ENCODE results near the gene CRABP1.

The CRABP1 gene

GRCh38 chr15:78317145-78317836, 22.9 kb upstream of the CRABP1 start:
- DNase-seq (no peak), ATAC-seq (no peak)

- no peak for ATAC-seq
Observed at GRCh38 chr15:78319588-78319987, 20.6 kb upstream of the CRABP1 start.

DNA sequence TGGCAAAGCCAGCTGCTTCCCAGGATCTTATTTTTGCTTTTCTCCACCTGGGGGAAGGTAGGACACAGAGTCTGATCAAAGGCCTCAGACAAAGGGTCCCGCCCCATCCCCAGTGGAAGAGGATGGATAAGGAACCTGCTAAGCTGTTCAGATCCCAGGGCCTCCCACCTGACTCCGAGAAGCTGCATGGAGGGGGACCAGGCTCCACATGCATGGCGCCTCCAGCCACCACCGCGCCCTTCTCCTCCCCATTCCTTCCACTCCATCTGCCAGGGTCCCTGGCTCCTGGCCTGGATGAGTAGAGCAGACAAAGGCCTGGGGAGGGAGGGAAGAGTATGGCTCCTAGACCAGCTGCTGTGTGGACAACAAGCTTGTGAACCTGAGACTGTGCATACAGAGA, 20.0 kb upstream of the CRABP1 start:
- DNase-seq (no peak), ATAC-seq (no peak)

More at GRCh38 chr15:78319588-78319987, 20.6 kb upstream of the CRABP1 start:
- no peak for DNase-seq

GRCh38 chr15:78321041-78321570, 19.0 kb upstream of the CRABP1 start:
- no peak for ATAC-seq
- DNase-seq, result no peak

DNA sequence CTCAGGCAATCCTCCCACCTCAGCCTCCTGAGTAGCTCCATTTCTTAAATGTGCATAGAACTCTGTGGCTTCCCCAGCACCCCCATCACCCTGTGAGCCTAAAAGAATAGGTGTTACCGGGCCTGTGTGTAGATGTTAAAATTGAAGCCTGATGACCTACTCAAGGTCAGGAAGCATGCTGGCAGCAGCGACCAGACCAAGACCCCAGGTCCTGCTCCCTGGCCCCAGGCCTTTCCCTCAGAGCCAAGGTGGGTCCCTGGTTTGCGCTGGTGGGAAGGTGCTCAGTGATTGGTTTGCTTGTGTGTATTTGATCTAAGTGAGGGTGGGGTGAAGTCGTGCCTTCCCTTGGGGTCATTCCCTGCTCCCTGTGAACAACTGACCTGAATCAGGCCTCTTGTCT, 18.4 kb upstream of the CRABP1 start:
- DNase-seq (no peak), ATAC-seq (no peak)

- ATAC-seq (no peak), DNase-seq (no peak)
Observed at GRCh38 chr15:78322243-78322642, 17.9 kb upstream of the CRABP1 start.

- DNase-seq, result no peak
- no peak for ATAC-seq
Observed at GRCh38 chr15:78322724-78323521, 17.2 kb upstream of the CRABP1 start.

- no peak for DNase-seq
- ATAC-seq, result no peak
Observed at GRCh38 chr15:78323693-78324092, 16.5 kb upstream of the CRABP1 start.

- DNase-seq, result no peak
- ATAC-seq, result no peak
Observed at GRCh38 chr15:78324144-78324543, 16.0 kb upstream of the CRABP1 start.

GRCh38 chr15:78325092-78325843, 14.9 kb upstream of the CRABP1 start:
- no peak for ATAC-seq
- DNase-seq, result no peak

DNA sequence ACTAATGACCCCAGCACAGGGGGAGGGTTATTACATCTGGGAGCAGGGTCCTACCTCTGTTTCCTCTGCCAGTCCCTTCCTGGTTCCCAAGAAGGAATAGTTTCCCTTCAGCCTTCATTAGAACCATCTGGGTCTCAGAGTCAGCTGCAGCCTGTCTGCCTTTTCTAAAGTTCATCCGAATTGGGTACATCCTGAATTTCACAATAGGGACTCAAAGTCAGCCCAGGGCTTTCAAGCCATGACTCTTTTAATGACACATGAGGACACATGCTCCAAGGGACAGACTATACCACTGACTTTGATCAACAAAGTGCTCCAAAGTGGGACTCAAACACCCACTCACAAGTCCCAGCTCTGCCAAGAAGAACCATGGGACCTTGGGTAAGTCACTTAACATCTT, 12.7 kb upstream of the CRABP1 start:
- ATAC-seq, result no peak
- DNase-seq, result no peak

DNA sequence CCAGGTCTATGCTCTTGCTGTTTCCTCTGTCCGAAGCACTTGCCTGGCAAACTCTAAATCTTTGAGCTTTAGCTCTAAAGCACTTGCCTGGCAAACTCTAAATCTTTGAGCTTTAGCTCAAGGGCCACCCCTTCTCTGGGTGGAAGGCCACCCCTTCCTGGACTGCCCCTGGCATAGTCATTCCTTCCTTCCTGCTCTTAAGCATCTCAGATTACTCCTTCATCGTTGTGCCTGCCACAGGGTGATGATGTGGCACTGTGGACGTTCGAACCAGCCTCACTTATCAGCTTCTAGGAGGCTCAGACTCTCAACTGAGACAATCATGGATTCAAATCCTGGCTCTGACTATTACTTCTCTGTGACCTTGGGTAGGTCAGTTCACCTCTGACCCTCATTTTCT, 10.5 kb upstream of the CRABP1 start:
- DNase-seq, result no peak
- no peak for ATAC-seq

DNA sequence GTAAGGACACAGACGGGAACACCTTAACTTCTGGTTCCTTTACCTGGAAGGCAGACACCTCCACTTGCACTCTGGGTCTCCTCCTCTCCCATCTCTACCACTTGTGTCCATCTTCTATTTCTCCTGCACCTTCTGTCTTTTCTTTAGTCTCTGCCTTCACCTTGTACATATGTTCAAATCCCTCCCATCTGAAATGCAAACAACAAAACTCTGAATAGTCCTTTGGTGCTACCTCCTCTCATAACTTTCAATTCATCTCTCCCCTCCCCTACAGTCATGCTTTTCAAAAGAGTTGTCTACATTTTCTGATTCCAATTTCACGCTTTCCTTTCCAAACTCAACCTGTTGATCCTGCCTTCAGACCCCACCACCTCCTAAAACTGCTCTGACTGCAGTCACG, 5.3 kb upstream of the CRABP1 start:
- DNase-seq, result no peak
- ATAC-seq, result no peak

DNA sequence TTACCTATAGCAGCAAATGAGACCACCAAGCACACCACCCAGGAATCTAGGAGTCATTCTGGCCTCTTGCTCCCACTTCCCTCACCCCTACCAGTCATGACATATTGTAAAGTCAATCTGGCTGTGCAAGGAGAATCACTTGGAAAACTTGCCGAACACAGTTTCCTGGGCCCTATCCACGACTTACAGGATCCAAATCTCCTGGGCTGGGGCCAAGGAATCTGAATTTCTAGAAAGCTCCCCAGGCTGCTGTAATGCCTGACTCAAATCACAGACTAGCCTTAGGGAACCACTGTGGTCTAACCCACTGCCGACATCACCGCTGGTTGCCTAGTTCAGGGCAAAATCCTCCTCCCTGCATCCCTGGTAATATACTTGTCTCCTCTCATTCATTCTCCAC, 4.2 kb upstream of the CRABP1 start:
- DNase-seq (no peak), ATAC-seq (no peak)

DNA sequence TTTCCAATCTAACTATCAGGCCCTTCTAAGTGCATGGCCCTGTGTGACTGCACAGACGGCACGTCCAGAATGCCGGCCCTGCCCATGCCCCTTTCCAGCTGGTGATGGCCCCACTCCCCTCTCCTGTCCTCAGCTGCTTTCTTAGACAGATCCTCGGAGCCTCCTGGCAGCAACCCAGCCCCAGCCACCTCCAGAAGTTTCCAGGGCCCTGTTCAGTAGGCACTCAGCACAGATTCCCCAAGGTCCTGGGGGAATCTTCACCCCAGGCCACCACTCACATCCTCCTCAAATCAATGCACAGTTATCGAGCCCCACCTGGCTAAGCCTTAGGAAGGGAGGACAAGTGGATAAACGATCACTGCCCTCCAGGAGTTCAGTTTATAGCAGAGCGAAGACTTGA, 1.4 kb upstream of the CRABP1 start:
- DNase-seq, result no peak
- no peak for ATAC-seq

DNA sequence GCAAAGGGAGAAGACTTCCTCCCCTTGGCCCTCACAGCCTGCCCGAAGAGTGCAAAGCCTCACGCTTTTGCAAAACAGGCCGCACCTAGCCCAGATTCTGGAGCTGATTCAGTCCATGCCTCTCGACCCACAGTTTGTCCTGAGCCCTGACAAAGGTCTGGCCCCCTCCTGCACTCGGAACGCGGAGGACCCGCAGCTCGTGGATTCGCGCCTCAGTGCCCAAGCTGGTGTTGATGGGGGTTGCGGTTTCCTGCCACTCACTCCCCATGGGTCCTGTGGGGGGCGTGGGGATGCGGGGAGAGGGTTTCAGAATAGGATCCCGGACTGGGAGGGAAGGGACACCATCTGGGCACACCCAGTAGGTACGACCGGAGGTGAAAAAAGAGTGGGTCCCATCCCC, 594 bp upstream of the CRABP1 start:
- DNase-seq (no peak), ATAC-seq (no peak)

GRCh38 chr15:78341057-78341987, 1.2 kb downstream of the CRABP1 start:
- DNase-seq, result no peak

DNA sequence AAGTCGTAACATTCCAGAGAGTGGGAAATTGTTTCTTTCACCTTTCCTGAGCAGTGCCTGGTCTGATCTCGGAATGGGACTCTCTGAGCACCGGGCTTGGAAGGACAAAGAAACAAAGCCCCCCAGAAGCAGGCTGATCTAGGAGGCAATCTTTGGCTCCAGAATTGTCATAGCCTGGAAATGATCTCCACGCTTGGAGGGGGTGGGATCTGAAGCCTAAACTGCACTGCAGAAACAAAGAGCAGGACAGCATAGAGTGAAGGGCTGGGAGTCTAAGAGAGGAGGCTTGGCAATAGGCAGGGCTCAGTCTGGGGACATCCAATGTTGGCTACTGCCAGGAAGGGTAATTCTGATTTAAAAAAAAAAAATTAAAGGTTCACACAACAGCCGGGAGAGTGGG, 1.9 kb downstream of the CRABP1 start:
- ATAC-seq (no peak), DNase-seq (no peak)

More at GRCh38 chr15:78341057-78341987, 1.2 kb downstream of the CRABP1 start:
- no peak for ATAC-seq

DNA sequence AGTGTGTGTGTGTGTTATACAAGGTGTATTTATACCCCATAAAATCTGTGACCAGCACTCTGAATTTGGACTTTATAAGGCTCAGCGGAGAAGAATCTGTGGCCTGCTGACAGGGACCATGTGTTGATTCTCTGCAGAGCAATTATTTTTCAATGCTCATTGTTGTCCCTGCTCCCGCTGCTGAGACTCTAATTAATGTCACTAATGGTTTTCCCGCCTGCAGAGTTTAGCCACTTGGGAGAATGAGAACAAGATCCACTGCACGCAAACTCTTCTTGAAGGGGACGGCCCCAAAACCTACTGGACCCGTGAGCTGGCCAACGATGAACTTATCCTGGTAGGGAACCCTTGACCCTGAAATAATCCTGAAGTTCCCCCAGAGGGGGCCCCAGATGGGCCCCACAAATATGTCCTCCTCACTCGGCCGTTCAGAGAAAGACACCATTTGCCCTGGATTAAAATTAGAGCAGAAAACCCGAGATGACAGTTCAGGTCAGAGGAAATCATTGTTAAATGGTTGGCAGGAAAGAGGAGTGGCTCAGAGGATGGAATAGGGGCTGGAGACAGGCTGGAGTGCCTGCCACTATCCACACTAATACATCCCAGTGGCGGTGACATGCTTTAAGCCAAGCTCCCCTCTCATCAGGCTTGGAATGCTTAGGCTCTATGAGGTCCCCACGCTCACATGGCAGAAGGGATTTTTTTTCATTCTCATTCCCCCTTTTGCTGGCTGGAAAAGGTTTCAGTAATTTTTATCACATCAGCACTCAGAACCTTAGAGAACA, 3.3 kb downstream of the CRABP1 start:
- ATAC-seq (no peak), DNase-seq (no peak)

DNA sequence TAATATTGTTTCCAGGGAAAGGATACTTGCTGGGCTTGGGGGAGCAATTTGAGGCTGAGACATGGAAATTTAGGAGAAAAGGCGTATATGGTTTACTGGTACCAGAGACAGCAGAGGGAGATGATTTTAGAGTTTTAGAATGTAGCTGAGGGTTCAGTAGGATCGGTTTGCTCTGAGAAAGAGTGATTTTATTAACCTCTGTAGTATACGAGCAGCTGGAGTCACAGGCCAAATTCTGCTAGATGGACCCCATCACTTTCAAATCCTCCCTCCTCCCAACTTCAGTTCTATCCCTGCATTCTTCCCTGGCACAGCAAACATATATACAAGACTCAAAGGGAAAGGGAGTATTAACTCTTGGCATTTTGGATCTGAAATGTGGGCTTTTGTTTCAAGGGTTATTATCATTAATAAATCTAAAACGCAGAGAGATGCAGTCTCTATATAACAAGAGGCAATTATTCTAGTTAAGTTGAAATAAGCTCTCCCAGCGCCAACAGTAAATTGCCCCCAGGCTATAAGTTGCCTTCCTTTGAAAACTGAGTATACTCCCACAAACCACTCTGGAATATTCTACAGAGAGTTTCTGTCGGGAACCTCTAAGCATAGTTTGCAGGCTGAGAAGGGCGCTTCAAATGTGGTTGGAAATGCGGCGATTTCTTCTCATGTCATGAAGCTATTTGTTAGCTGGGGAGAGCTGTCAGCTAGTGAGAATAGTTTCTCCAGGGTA, 5.4 kb downstream of the CRABP1 start:
- ATAC-seq, result no peak
- no peak for DNase-seq
